NCI-H524 (cell line): ENCODE results near the gene RASGRF1.

Experiments used
- DNase-seq, 2 experiments: peaks; one replicate each; lab custom pipeline; 2025; lab: John Stamatoyannopoulos, UW

RASGRF1 gene

GRCh38 chr15:79101866-79102581 lies 11.4 kb upstream of the RASGRF1 start:
- no peak for DNase-seq

DNA sequence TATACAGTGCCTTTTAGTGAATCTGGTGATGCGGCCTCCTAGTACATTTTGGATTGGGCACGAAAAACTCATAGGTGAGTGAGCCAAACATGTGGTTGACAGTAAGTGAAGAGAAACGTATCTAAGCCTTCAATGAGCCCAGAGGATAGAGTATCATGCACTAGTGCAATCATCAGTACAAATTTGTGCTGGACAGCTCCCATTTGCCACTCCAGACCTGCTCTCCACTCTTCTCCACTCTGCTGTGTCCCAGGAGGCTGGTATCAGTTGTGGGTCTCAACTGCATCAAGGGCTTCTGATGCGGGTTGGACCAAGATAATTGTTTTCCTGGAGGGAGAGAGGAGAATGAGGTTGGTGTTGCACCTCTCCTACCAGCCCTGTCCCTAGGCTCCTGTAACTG lies 9.1 kb upstream of the RASGRF1 start:
- DNase-seq = no peak

GRCh38 chr15:79094611-79095021 lies 4.0 kb upstream of the RASGRF1 start:
- DNase-seq = no peak

DNA sequence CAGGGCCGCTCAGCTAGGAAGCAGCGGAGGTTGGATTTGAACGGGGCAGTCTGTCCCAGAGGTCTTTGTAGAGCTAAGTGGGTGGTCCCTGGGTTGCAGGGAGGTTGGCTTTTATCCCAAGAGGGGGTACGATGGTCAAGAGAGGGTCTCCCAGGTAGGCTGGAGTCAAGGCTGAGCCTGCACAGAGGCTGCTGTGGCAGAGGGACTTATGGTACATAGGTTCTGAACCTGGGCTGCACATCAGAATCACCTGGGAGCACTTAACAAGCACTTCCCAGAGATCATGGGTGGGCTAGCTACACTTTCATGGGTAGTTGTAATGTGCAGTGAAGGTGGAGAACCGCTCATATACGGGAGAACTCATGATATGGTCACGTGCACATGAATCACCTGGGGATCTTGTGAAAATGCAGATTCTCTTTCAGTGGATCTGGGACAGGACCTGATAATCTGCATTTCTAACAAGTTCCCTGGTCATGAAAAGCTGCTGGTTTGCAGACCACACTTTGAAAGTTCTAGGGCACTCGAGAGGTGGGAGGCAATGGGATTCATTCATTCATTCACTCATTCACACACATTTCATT lies 2.9 kb upstream of the RASGRF1 start:
- no peak for DNase-seq

DNA sequence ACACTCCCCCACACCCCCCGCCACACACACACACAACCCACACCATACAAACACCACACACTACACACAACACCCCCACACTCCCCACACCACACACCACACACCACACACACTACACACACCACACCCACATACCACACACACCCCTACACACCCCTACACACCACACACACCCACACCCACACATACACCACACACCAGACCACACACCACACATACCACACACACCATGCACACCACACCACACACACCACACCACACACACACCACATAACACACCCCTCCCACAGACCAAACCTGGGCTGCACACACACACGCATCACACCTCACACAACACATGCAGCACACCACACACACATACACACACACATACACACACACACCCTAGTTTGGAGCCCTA lies 1.8 kb upstream of the RASGRF1 start:
- DNase-seq = no peak

DNA sequence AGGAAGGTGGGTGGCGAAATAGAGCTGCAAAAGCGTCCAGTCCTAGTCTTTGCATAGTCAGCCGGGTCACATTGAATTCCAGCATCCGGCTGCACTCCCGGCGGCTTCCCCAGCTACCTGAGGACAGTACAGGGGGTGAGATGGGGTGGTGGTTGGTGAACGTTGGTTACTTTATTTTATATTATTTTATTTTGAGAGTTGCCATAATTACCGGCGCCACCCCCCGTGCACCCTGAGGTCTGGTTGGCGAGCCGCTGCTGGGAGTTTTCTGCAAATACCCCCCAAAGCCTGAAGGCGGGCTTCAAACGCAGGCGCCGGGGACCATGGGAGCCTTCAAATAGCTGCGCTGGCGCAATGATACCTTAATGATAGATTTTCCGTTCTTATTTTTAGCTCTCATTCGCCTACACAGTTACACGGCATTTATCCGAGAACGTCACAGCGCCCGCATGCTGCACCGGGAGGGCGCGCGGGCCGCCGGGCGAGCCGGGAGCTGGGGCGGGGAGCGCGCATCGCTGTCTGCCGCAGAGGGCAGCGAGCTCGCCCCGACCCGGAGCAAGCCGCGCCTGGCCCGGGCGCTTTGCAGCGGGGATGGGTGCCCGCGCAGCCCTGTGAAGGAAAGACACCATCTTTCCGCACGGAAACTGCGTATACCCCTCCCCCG lies 756 bp upstream of the RASGRF1 start:
- peak in 1 of 2 experiments; percentile 57 for DNase-seq

DNA sequence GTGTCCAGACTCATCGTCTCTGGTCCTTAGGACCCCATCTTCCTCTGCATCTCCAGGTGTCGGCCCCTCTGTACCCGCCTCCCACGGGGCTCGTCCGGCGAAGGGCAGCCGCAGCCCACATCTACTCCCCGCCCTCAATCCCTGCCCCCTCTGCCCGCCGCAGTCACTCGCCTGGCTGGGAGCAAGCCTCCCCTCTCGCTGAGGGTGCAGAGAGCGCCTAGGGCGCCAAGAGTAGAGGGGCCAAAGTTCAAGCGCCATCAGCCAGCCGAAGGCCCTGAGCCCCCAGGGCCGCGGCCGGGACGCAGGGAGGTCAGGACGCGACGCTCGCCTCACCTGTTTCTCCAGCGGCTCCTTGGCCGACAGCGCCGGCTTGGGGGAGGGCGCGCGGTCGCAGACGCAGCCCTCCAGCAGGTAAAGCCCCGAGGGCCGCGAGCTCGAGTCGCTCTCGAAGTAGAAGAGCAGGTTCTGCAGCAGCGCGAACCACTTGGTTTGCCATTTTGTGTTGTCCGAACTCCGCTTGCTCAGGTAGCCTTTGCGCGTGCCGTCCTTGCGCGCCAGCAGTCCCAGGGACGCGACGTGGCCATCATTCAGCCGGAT lies 592 bp downstream of the RASGRF1 start:
- DNase-seq = peak in 1 of 2 experiments; percentile 54

DNA sequence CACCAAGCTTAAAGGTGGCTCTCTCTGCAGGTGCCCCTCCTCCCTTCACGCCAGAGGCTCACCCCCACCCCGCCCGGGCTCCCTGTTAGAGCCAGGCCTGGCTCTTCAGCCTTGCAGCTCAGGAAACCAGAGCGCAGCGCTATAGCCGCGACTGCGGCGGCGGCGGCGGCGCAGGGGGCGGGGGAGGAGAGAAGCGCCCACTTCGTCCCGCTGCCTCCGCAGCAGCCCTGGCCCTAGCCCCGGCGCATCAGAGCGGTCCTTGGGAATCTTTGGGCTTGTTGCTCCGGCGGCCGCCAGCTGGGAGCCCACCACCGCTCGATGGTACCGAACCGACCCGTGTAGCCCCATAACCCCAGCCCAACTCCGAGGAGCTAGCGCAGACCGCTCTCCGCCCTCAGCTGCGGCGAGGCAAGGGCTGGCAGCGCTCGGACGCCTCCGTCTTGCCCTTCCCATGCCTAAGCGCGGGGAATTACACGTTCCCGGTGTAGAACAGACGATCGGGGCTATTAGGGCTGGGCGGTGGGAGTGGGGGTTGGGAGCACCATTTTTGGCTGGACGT lies 1.2 kb downstream of the RASGRF1 start:
- DNase-seq = peak in 1 of 2 experiments; percentile 49

DNA sequence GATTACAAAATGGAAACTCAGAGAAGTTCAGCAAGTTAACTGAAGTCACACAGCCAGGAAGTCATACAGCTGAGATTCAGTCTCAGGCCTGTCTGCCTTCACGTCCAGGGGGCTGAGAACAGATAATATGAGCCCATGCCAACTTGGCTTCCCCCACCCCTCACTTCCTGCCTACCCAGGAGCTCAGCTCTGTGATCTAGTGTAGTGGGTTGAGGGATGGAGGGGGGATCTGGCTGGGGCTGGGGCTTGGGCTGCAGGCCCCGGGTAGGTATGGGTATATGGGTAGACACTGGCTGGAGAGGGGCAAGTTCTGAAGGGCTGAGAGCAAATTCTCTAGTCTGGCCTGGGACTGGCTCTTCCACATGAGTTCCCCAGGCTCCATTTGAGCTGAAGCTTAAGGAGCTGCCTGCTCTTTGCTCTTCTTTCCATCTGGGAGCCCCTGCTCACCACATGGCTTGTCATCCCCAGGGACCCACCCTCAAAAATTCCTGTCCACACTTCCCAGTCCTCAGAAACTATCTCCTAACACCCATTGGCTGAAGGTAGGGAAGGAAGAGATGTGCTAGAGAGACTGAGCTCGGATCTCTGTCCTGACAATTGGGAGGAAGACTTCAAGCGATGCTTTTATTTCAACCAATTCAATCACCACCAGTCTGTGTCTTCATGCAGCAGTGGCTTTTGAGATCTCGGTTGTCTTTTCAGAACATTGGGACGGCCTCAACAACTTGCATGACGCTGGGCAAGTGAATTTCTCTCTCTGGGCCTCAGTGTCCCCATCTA lies 2.0 kb downstream of the RASGRF1 start:
- peak in 1 of 2 experiments; percentile 24 for DNase-seq

GRCh38 chr15:79086814-79087213 lies 3.8 kb downstream of the RASGRF1 start:
- no peak for DNase-seq

GRCh38 chr15:79084308-79084968 lies 6.1 kb downstream of the RASGRF1 start:
- DNase-seq = peak in 1 of 2 experiments; percentile 16

DNA sequence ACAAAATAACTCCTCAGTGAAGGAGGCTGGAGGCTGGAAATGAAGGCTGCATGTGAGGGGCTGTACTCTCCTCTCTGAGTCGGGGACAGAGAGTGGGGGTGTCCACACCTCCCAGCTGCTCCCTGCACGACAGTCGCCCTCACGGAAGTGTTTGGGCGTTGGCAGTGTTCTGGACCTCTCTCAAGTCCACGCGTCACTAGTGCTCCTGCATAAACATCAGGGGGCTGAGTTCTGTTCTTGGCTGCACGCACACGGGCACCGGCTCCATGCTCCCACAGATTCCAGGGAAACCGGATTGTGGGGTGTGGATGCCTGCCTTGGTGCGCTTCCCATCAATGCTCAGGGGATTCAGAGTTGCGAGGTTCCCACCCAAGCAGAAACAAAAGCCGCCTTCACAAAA lies 7.4 kb downstream of the RASGRF1 start:
- DNase-seq = no peak

- DNase-seq = no peak
Measured at GRCh38 chr15:79082363-79083070, 8.1 kb downstream of the RASGRF1 start.

DNA sequence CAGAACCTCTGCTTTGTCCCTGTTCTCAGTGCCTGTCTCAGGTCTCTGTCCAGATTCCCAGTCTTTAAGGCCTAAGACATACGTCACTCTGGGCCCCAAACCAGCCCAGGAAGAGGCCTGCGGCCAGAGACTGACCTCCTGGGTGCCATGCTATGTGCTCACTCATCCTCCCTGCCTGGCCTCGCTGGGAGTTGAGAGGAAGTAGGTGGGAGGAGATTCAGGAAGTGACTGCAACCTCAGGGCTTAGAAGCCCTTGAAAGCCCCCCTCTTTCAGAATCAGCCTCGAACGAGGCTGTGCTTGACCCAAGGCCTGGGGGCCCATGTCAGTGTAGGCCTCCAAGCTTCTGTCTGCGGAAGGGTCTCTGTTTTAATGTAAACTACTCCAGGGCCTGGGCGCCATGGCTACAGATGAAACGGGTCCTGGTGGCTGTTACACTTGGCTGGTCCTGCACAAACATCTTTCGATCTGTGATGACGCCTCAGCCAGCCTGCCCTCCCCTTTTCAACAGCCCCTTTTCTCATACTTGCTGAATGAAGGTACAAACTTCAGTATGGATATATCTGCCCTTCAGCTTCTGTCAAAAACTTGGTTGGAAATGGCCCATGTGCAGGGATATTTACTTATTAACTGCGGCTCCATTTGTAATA lies 11.7 kb downstream of the RASGRF1 start:
- no peak for DNase-seq

DNA sequence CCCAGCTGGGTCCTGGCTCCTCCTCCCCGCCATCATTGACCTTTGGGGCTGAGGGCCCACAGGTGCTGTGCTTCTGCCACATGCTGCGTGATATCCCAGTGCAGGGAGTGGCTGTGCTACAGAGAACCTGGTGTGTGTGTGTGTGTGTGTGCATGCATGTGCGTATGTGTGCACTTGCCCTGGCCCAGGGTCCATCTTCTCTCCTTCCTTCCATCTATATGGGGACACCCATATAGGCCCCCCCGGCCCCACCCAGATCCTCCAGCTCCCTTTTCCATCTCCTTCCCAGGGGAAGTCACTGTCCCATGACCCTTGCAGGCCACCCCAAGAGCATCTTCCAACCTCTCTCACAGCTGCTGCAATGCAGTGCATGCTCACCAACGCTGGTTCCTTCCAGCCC lies 12.6 kb downstream of the RASGRF1 start:
- DNase-seq = no peak

GRCh38 chr15:79076661-79077060 lies 13.9 kb downstream of the RASGRF1 start:
- no peak for DNase-seq

- no peak for DNase-seq
Measured at GRCh38 chr15:79075256-79075655, 15.3 kb downstream of the RASGRF1 start.

DNA sequence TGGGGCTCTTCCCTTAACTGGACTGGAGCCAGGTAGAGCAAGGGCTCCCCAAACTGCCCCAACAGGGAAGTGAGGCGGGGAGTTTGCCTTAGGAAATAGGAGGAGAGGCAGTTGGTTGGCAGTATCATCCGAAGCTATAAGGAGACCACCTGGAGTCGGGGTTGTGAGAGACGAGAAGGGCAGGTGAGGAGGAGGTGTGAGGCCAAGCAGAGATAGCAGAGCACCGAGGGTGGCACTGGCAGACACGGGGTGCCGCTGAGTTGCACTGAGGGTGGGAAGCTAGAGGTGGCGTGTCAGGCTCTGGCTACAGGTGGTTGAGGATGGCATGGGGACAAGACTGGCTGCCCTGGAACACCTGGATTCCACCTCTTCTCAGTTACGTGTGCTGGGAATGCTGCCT lies 17.2 kb downstream of the RASGRF1 start:
- no peak for DNase-seq

- DNase-seq = peak in 1 of 2 experiments; percentile 57
Measured at GRCh38 chr15:79071901-79072300, 18.7 kb downstream of the RASGRF1 start.

GRCh38 chr15:79068790-79069189 lies 21.8 kb downstream of the RASGRF1 start:
- no peak for DNase-seq
